CD4-positive, alpha-beta T cell treated with Interleukin-6 at 100 ng/mL for 8 hours (primary cell): ENCODE data around the gene PPP1R2C.

Experiments
- DNase-seq: peaks from one replicate; pipeline ENCODE4 v3.0.0-alpha.2; 2020; ENCODE audit warnings: mixed read lengths, low spot score

The PPP1R2C gene

DNA sequence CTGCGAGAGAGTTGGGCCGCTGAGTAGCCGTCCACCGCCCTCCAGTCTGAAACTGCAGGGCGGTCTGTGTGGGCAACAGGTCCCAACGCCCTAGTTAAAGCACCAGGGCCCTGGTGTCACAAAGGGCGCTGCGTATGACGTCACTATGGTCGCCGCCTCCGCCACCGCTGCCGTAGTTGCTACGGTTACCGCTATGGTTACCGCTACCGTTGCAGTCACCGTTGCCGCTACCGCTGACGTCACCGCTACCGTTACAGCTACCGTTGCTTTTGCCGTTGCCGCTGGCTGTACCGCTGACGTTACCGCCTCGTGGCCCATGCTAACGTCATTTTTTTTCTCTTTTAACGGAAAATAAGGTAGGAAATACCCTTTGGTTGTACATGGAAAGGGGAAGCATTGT lies at the start of gene PPP1R2C:
PPP1R2C (minus strand) TSS at position 68 of the 400 bp plus-strand sequence. CDS start 84 bp downstream, outside the sequence.
- peak; percentile 36 for DNase-seq

DNA sequence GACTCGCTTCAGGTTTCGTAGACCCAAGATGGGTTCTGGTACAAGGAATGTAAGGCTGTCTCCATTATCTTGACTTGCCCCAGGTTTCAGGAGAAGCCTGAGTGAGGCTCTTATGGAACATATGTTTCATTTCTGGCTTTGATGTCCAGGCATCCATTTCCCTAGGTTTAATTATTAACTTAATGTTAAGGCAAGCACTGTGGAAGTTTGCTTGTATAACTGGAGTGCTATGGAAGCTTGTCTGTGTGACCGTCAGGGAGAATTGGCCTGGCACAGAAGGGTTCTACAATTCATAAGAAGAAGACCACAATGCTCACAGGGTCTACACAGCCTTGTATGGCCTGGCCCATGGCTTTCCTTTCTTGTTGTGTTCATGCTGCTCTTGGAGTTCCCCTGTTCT lies 47.2 kb upstream of the PPP1R2C start:
- no peak for DNase-seq

DNA sequence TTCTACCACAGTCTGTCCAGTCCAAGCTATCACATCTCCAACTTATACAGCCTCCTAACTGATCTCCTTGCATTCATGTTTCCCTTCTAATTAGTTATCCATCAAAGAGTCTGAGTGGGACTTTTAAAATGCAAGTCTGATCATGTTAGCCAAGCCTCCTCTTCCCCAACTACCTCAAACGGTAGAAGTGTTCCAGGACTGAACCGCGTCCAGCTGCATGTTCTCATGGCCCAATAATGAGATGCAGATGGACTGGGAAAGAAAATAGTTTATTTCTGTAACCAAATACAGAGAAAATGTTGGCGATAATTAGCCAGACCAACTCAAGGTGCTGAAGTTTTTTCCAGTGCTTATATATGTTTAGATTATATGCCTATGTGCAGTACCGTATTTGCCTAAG lies 46.6 kb upstream of the PPP1R2C start:
- no peak for DNase-seq

DNA sequence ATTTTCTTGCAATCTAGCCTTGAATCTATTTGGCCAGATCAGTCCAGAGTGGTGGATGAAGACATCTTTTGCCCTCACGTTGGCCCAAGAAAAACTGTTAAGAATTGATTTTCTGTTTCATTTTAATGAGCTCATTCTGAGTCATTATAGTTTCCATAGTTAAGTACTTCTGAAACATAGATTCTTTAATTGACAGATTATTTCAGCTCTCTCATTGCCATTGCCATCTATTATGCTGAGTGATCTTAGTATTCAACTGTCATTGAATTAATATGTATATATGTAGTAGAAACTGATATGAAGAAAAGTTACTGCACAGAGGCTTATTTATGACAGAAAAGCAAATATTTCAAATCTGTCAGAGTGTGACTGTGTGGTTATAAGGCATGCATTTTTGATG lies 45.5 kb upstream of the PPP1R2C start:
- DNase-seq = no peak

DNA sequence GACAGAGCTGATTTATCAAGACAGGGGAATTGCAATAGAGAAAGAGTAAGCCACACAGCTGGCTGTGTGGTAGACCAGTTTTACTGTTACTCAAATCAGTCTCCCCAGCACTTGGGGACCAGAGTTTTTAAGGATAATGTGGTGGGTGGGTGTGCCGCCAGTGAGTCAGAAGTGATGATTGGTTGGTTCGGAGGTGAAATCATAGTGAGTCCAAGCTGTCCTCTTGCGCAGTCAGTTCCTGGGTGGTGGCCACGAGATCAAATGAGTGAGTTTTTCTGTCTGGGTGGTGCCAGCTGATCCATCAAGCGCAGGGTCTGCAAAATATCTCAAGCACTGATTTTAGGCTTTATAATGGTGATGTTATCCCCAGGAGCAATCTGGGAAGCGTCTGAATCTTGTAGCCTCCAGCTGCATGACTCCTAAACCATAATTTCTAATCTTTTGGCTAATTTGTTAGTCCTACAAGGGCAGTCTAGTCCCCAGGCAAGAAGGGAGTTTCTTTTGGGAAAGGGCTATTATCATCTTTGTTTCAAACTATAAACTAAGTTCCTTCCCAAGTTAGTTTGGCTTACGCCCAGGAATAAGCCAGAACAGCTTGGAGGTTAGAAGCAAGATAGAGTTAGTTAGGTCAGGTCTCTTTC lies 44.0 kb upstream of the PPP1R2C start:
- DNase-seq = no peak

DNA sequence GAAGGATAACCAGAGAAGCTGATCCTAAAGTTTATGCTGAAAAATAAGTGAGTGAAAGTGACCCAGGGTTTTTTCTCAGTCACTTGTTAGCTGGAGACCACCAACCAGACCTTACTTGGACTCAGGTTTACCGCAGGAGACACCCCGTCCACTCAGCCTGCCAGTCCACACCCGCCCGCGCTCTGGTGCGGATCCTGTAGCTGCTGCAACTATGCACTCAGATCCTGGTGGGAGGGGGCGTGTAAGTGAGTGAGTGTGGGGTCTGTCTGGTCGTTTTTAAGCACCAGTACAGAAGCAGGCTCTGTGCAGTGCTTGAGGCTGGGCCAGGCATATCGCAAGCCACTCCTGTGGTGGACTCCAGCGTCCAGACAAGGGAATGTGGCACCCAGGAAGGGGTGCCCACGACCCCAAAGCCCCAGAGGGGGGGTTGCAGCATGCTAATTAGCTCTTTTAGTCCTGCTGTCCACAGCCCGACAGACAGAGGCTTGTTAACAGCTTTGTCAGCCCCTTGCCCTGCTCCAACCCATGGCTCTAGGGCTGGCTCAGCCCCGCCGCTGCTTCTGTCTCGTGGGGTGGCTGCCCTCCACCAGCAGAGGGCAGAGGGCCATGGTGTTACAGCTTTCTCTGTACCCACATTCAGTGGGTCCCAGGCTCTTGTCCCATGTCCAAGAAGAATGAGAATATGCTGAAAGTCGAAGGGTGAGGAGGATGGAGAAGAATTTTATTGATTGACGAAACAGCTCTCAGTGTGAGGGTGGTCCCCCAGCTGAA lies 40.4 kb upstream of the PPP1R2C start:
- DNase-seq = no peak

DNA sequence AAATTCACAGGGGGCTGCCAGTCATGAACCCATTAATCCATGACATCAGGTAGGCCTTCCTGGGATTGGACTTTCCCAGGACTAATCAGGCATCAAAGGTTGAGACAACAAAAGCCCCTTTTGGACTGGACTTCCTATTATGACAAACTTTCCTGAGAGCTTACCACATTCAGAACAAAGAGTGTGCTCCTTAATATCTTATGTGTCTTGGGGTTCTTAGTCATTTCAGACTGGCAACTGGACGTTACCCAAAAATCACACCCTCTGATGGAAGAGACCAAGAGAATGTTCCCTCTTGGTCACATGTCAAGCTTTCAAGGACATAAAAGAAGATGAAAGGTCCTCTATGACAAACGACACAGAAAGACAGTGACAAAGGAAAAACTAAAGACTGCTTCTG lies 31.6 kb upstream of the PPP1R2C start:
- no peak for DNase-seq

DNA sequence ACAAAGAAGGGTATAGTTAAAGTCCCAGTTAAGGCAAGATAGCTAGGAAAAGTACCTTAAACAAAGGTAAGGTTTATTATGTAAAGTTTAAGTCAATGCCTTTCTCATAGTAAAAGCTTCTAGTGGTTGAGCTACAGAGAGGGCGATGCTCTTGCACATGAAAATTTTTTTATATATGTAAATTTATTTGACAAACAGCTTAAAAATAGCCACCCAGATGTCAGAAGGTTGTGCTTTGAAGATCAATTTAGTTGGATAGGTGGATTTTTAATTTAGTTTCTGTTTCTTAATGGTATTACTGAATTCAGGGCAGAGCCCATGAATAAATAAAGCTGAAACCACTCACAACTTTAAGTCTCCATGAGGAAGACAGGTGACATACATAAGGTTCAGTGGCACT lies 29.4 kb upstream of the PPP1R2C start:
- no peak for DNase-seq

DNA sequence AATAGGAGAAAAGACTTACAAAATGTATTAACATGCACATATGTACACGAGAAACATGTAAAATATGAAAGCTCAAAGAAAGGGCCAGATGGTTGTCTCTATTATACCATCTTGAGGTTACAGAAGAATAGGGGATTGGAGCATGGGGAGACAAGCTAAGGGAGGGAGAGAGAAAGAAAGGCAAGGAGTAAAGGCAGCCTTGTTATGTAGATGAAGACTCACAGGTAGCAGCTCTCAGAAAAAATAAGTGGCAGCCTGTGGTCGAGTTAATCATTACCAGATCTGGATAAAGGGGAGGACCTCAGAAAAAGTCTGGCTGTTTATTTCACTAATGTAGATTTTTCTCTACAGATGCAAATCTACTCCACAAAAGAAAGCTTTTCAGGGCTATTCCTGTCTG lies 26.6 kb upstream of the PPP1R2C start:
- DNase-seq = no peak

DNA sequence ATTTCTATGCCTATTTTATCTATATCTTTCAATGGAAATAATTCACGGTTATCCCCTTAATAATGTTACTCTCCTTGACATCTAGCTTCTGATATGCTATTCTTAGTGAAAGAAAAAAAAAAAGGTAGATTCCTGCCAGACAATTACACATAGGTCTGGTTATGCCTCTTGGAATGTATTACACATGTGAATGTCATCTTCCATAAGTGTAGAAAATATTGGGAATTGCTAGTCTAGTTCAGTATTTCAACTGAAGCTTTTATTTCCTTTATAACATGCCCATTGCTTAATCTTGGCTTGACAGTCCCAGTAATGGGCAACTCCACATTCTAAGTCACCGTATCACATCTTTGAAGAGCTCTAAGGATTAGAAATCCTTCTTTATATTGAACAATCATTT lies 25.4 kb upstream of the PPP1R2C start:
- no peak for DNase-seq

DNA sequence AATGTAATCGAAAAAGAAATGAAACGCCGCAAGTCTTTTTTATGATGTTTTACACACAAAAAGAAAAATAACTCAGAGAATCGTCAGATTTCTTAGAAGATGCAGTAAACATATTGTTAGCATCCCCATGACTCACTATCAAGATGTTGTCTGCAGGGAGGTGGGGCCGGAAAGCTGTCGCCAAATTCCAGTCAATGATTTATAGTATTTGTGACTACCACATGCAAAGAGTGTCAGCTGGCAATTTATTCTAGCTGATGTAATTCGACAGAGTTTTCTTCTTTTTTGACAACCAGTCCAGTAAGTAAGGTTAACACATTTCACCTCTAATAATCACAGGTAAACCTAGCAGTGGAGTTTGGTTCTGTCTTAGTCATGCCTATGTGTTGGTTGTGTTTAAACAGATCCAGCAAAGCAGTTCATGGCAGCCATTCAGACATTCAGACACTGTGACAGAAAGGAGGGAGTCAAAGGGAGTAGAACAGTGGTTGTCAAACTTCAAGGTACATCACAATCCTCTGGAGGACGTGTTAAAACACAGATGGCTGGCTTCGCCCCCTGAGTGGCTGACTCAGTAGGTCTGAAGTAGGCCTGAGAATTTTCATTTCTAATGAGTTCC lies 19.8 kb upstream of the PPP1R2C start:
- DNase-seq = no peak

DNA sequence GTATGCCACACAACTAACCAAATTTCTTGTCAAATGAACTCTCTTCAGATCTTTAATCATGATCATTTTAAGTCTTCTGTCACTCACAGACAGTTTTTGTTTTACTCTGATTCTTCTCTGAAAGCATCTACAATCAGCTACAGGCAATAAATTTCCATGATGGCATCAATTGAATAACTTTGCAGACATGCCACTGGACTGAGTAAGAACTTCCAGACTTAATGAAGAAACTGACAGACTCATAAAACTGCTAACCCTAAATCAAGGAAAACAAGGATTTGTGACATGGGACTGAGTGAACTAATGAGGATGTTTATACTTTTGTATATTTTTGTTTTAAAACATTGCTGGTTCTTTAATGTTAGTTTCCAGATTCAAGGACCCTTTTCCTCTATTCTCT lies 5.5 kb upstream of the PPP1R2C start:
- DNase-seq = no peak

DNA sequence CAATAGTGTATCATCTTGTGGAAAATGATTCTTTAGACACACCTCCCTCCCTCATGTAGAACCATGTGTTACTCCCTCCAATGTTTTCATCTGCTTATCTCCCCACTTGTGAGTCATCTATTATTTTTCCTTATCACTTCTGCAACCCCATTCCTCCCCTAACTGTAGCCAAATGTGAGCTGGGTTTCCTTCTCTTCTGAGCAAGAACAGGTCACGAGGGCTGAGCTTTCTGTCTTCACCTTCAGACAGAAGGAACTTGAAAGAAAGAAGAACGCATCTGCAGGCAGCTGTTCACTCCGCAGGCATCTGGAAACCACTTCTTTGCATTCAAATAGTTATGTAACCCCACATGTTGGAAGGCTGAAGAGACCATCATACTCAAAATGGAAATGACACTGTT lies 1.8 kb downstream of the PPP1R2C start:
- DNase-seq = no peak

DNA sequence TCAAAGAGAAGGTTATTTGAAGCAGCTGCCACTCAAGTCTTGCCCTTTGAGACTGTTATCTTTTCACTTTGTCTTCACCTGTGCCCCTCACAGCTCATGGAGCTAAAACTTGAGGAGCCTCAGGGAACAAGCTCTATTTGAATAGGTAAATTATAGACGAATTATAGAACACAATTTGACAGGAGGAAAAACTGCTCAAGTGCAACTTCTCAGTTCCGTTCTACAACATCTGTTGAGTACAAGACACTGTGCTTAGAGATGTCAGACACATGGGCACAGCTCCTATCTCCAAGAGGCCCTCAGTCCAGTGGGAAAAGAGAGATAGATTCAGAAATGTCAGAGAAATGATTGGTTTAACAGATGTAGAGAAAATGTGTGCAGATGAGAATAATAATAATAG lies 5.1 kb downstream of the PPP1R2C start:
- no peak for DNase-seq

DNA sequence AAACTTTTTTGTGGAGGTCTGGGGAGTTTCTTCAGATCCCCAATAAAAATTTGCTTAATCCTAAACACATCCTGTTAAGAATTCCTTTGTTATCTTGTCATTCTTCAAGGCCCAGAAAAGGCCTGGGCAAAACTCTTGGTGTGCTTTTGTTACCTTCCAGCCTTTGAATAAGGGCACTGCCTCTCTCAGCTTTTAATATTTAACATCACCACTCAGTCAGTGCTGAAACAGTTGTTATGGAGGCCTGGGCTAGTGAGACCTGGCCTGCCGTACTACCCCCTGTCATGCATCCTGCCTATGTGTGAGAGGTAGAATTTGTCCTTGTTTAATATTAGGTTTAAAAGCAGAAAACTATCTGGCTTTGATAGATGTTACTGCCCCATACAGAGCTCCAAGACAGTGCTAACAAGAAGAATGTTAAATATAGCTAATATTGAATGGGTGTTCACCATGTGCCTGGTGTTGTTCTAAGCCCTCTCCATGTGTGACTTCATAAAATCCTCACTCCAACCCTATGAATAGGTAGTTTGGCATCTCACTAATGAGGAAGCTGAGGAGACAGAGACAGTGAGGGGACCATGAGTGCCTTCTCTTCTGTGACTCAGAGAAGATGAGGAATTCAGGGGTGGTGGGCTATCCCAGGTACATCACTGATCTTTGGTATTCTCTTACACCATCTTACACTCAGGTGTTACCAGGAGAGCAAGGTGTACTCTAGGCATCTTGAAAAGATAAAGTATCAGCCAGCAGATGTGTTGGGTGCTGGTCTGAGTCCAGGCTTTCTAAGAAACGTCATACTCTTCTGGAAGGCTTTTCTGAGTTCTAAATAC lies 6.2 kb downstream of the PPP1R2C start:
- no peak for DNase-seq

DNA sequence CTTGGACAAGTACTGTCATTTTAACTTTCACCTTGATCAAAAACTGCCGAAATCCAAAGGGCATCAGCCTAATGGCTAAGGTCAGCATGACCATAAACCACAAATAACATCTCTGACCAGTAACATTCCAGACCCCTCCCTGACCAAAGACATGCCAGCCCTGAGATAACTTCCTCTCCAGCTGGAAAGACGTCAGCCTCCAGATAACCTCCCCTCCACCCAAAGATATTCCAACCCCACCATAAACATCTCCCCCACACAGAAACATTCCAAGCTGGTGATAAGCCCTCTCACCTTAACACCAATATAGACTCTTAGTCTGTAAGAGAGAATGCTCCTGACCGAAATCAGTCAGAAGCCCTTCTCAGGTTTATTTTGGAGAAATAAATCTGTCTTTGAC lies 7.4 kb downstream of the PPP1R2C start:
- DNase-seq = no peak

DNA sequence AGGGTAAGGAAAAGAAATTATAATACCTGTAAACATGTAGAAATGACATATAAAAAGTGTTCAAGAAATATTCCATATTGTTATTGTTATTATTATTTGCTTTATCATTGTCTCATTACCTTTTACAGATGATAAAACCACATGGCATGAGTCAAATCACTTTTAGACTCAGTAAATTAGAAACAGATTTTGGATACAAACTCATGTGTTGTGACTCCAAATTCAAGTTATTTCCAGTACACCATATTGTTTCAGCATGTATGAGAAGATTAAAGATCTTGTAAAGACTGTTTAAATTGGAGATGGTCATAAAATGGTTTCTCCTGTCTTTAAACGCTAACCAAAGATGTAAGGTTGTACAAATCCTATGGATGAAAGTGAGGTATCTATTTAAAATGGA lies 18.1 kb downstream of the PPP1R2C start:
- DNase-seq = no peak

DNA sequence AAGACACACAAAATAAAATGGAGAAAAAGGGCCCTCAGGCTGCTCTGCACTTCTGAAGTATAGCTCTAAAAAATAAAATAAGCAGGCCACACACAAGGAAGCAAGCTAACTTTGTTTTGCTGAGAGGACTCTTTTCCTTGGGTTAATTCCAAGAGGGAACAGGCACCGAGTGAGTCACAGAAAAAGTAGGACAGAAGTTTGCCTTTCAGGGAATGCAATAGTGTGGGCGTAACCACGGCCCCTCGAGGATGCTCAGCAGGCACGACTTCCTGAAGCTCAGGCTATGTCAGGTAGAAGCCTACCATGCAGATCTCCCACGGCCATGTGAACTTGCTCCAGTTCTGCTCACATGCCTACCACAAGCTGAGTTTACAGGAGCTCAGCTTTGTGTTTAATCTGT lies 22.1 kb downstream of the PPP1R2C start:
- DNase-seq = no peak

DNA sequence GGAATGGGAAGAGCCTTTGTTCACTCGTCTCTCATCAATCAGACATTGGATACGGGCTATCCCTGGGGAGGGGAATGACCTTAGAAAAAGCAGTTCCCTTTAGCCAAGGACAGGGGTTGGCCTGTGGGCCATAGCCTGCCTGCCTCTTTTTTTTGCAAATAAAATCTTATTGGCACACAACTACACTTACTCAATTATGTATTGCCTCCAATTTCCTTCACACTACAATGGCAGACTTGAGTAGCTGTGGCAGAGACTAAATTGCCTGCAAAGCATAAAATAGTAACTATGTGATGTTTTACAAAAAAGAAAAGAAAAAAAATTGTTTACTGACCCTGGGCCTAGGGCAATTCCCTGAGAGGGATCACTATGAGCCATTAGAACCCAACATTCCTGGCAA lies 23.4 kb downstream of the PPP1R2C start:
- no peak for DNase-seq

DNA sequence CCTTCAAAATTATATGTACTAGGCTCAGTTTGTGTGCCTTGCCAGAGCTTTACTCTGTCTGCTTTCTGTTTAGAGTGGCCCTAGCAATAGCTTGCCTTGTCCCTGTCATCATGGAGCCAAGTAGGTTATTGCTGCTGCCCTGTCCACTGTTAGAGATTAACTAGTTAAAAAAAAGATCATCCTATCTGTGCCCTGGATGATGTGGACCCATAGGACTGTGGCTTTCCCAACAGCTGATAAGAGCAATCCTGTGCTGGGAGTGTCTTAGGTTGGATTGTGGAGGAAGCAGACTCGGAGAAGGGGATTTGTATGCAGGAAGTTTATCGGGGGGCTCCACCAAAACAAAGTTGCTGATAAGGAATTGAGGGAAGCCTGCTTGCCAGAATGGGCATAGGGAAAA lies 23.8 kb downstream of the PPP1R2C start:
- DNase-seq = no peak

DNA sequence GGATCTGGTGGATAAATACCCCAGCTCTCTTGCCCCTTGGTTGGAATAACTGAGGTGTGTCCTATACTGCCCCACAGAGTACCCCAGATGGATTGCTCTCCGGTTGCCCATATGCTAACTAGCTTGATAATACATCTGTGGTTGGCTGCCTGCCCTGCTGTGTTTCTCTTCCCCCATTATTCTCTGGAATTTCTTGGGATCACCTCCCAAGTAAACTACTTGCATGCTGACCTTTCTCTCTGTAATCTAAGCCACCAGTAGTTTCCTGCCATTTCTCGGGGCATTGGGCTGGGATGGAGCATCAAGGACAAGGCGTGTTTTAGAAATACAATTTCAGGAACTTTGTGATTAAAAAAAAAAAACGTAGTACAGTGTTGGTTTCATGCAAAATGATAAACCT lies 25.2 kb downstream of the PPP1R2C start:
- DNase-seq = no peak

DNA sequence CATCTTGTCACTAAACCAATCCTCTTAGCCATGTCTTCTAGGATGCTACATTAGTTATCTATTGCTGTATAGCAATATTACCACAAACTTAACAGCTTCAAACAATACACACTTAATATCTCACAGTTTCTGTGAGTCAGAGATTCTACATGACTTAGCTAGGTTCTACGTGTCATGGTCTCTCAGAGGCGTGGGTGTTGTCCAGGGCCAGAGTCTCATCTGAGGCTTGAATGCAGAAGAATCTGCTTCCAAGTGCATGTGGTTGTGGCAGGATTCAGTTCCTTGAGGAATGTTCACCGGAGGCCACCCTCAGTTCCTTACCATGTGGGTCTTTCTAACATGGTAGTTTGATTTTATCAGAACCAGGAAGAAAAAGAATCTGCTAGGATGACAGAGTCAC lies 26.4 kb downstream of the PPP1R2C start:
- DNase-seq = no peak
